GM19438 (cell line): ENCODE data around the gene CHN2.

Experiments
- ATAC-seq: cut with Tn5 transposase; IDR thresholded peaks from one replicate; pipeline ENCODE4 v1.9.1; 2021; ENCODE audit warnings: low read depth; ENCODE audit not compliant: unreplicated experiment

The CHN2 gene

GRCh38 chr7:29194594-29195427 lies at the start of gene CHN2:
TSS of gene CHN2 (plus strand) at chr7:29194775.
- ATAC-seq = no peak

GRCh38 chr7:29145553-29146056 lies 49.0 kb upstream of the CHN2 start:
- no peak for ATAC-seq

GRCh38 chr7:29146057-29146706 lies 48.4 kb upstream of the CHN2 start, which contains the start of gene CPVL:
TSS of gene CPVL (minus strand) at chr7:29146537. CDS start at chr7:29121061, 25,476 bp downstream.
- ATAC-seq = no peak

GRCh38 chr7:29146888-29147609 lies 47.5 kb upstream of the CHN2 start:
- ATAC-seq = no peak

- no peak for ATAC-seq
Observed at GRCh38 chr7:29147821-29148220, 46.8 kb upstream of the CHN2 start.

- no peak for ATAC-seq
Observed at GRCh38 chr7:29149036-29149435, 45.5 kb upstream of the CHN2 start.

- ATAC-seq = no peak
Observed at GRCh38 chr7:29150856-29151255, 43.7 kb upstream of the CHN2 start.

GRCh38 chr7:29154076-29154475 lies 40.5 kb upstream of the CHN2 start:
- ATAC-seq = no peak

GRCh38 chr7:29156907-29157452 lies 37.6 kb upstream of the CHN2 start:
- no peak for ATAC-seq

- no peak for ATAC-seq
Observed at GRCh38 chr7:29158795-29159423, 35.7 kb upstream of the CHN2 start.

- no peak for ATAC-seq
Observed at GRCh38 chr7:29160080-29160479, 34.5 kb upstream of the CHN2 start.

- ATAC-seq = no peak
Observed at GRCh38 chr7:29161231-29161630, 33.3 kb upstream of the CHN2 start.

GRCh38 chr7:29162577-29162976 lies 32.0 kb upstream of the CHN2 start:
- ATAC-seq = no peak

- ATAC-seq = no peak
Observed at GRCh38 chr7:29163854-29164253, 30.7 kb upstream of the CHN2 start.

GRCh38 chr7:29167721-29168120 lies 26.9 kb upstream of the CHN2 start:
- ATAC-seq = no peak

GRCh38 chr7:29170781-29171180 lies 23.8 kb upstream of the CHN2 start:
- no peak for ATAC-seq

- no peak for ATAC-seq
Observed at GRCh38 chr7:29173458-29173857, 21.1 kb upstream of the CHN2 start.

GRCh38 chr7:29177963-29178600 lies 16.5 kb upstream of the CHN2 start:
- ATAC-seq = no peak

- ATAC-seq = no peak
Observed at GRCh38 chr7:29179115-29179514, 15.5 kb upstream of the CHN2 start.

GRCh38 chr7:29184599-29184998 lies 10.0 kb upstream of the CHN2 start:
- ATAC-seq = no peak
